B cell (primary cell): ENCODE data around the gene TKFC.

Experiments used
- CTCF ChIP-seq: fragments of 200-600 bp; IDR thresholded peaks from one replicate; pipeline ENCODE4 v1.8.0; 2022; ENCODE audit warnings: antibody characterized with exemption, mild to moderate bottlenecking
- EZH2 ChIP-seq: IDR thresholded peaks from 2 replicates; pipeline ENCODE4 v1.6.1; 2012; ENCODE audit warnings: borderline replicate concordance, low read depth, mild to moderate bottlenecking, moderate library complexity, low read length; ENCODE audit not compliant: insufficient read depth, poor library complexity, severe bottlenecking

- TF ChIP-seq CTCF (no peak), EZH2 (no peak)
Measured at GRCh38 chr11:61309141-61309540, 23.9 kb upstream of the TKFC start.
